HG03520 (cell line): ENCODE measurements around the gene RPN1.
"Not testable (repeated sequence)": the region's sequence is repeated elsewhere in the genome, so short reads cannot be mapped to it uniquely, and the experiment has no call there.

Source experiments
- ATAC-seq: cut with Tn5 transposase; IDR thresholded peaks from one replicate; pipeline ENCODE4 v1.9.1; 2021; ENCODE audit warnings: mild to moderate bottlenecking, moderate library complexity; ENCODE audit not compliant: unreplicated experiment

Gene RPN1

GRCh38 chr3:128650096-128651050, at the start of gene RPN1:
TSS of gene RPN1 (minus strand) at chr3:128650818. CDS start at chr3:128650800, 18 bp downstream.
- ATAC-seq, result peak; percentile 90

- no peak for ATAC-seq
Measured at GRCh38 chr3:128698211-128699047, 47.8 kb upstream of the RPN1 start.

GRCh38 chr3:128697341-128697740, 46.7 kb upstream of the RPN1 start:
- ATAC-seq, result no peak

GRCh38 chr3:128693696-128694095, 43.1 kb upstream of the RPN1 start:
- no peak for ATAC-seq

- ATAC-seq, result no peak
Measured at GRCh38 chr3:128689060-128689459, 38.4 kb upstream of the RPN1 start.

- no peak for ATAC-seq
Measured at GRCh38 chr3:128686465-128686864, 35.8 kb upstream of the RPN1 start.

GRCh38 chr3:128684986-128685726, 34.5 kb upstream of the RPN1 start:
- no peak for ATAC-seq

- no peak for ATAC-seq
Measured at GRCh38 chr3:128683957-128684356, 33.3 kb upstream of the RPN1 start.

- no peak for ATAC-seq
Measured at GRCh38 chr3:128681369-128681829, 30.8 kb upstream of the RPN1 start.

GRCh38 chr3:128680603-128681368, 30.2 kb upstream of the RPN1 start:
- ATAC-seq, result peak; percentile 95

- ATAC-seq, result no peak
Measured at GRCh38 chr3:128679338-128679737, 28.7 kb upstream of the RPN1 start.

- not testable (repeated sequence) for ATAC-seq
Measured at GRCh38 chr3:128675802-128676201, 25.2 kb upstream of the RPN1 start.

- no peak for ATAC-seq
Measured at GRCh38 chr3:128674161-128674784, 23.7 kb upstream of the RPN1 start.

- no peak for ATAC-seq
Measured at GRCh38 chr3:128667641-128668040, 17.0 kb upstream of the RPN1 start.

- no peak for ATAC-seq
Measured at GRCh38 chr3:128665362-128666021, 14.9 kb upstream of the RPN1 start.

GRCh38 chr3:128663151-128663550, 12.5 kb upstream of the RPN1 start:
- ATAC-seq, result no peak

- ATAC-seq, result no peak
Measured at GRCh38 chr3:128655531-128655930, 4.9 kb upstream of the RPN1 start.

GRCh38 chr3:128653993-128654805, 3.6 kb upstream of the RPN1 start:
- not testable (repeated sequence) for ATAC-seq
